Mucosa of descending colon (tissue), 3 donors: Measurements from ENCODE around the gene PRKACG. TPM values are rescaled to one million over a fixed set of nuclear protein-coding genes. Genes with fewer than 3 reads are reported as not detected.

Source experiments
- ATAC-seq: fragments of 200-7000 bp; cut with Tn5 transposase; one replicate; pipeline ENCODE4 v1.9.1; 2020; ENCODE audit warnings: mild to moderate bottlenecking, moderate library complexity
- DNase-seq, 3 donors: peaks; one replicate each; pipeline ENCODE4 v3.0.0-alpha.2; 2020
- H3K36me3 ChIP-seq: fragments of 200-600 bp; one replicate; pipeline ENCODE4 v1.8.0; 2021; ENCODE audit warnings: low read depth, mild to moderate bottlenecking
- H3K4me1 ChIP-seq: fragments of 200-600 bp; one replicate; pipeline ENCODE4 v1.8.0; 2021; ENCODE audit warnings: low read depth, mild to moderate bottlenecking
- H3K4me3 ChIP-seq: fragments of 200-600 bp; one replicate; pipeline ENCODE4 v1.8.0; 2021; ENCODE audit warnings: mild to moderate bottlenecking
- H3K9me3 ChIP-seq: fragments of 200-600 bp; one replicate; pipeline ENCODE4 v1.8.0; 2021; ENCODE audit warnings: mild to moderate bottlenecking
- CTCF ChIP-seq: fragments of 200-600 bp; IDR thresholded peaks from one replicate; pipeline ENCODE4 v1.8.0; 2022; ENCODE audit warnings: antibody characterized with exemption, mild to moderate bottlenecking
- intact Hi-C, 2 donors: fragments of 100-400 bp; cut with DNase I in 1 of 2; cut with micrococcal nuclease in 1 of 2; formaldehyde crosslinking; loops; one replicate each; pipeline versions ENCODE4 v1.11.0 to v1.11.1; 2022; cut with DNase I, micrococcal nuclease
- long read RNA-seq, 2 donors: library from polyadenylated mRNA; unstranded; transcript quantifications; one replicate each; pipeline ENCODE4 v2.0.0, GENCODE V29; 2019 to 2021
- total RNA-seq, 3 donors: library from RNA; stranded (reverse); fragmentation: NEBNext Ultra II Directional in 2 of 3; extraction: Animal tissue kit (Norgen Biotek cat#: 25700) in 2 of 3; gene quantifications; one replicate each; pipeline versions ENCODE4 v1.2.1 to v1.2.4, GENCODE V29; 2021 to 2023
- donor health status: DM: no; HTN: no; CAD: no; lungs with moderate emphysema.
- donor health status: DM: no; HTN: no; CAD: no.
- donor health status: DM: no; HTN: yes; CAD: no.

PRKACG gene
- not detected for total RNA-seq
- long read RNA-seq, donor 1, result 0 reads
- long read RNA-seq, donor 2, result 0 reads

GRCh38 chr9:69014013-69014412 is at the start of gene PRKACG:
Gene PRKACG, minus strand, starts transcription at chr9:69014113. Its CDS starts 21 bp downstream, at chr9:69014092.
- Histone ChIP-seq H3K4me1 (no peaks in the 10 kb centered on the region), H3K36me3 (no peaks in the 10 kb centered on the region), H3K4me3 (no peak within 1 kb of the TSS), H3K9me3 (no peaks in the 10 kb centered on the region)
- DNase-seq (no peak), ATAC-seq (no peak)
- intact Hi-C loops, result no loop called here
- no peak for TF ChIP-seq CTCF

- intact Hi-C loops, result no loop called here
Observed at GRCh38 chr9:69062195-69062594, 48.3 kb upstream of the PRKACG start.

GRCh38 chr9:69060766-69061165 is 46.9 kb upstream of the PRKACG start:
- intact Hi-C loops, result no loop called here
- ATAC-seq, result no peak
- no peak for DNase-seq
- no peak overlapping the region for H3K4me3 ChIP-seq
- H3K36me3 ChIP-seq, result no peaks in the 10 kb centered on the region
- TF ChIP-seq CTCF, result no peak
- H3K9me3 ChIP-seq, result no peaks in the 10 kb centered on the region
- H3K4me1 ChIP-seq, result no peaks in the 10 kb centered on the region

More at GRCh38 chr9:69062195-69062594, 48.3 kb upstream of the PRKACG start:
- no peak for DNase-seq
- no peaks in the 10 kb centered on the region for H3K9me3 ChIP-seq
- no peak for ATAC-seq
- no peak for TF ChIP-seq CTCF
- H3K36me3 ChIP-seq, result no peaks in the 10 kb centered on the region
- no peak overlapping the region for H3K4me3 ChIP-seq
- H3K4me1 ChIP-seq, result no peaks in the 10 kb centered on the region

GRCh38 chr9:69058101-69058500 is 44.2 kb upstream of the PRKACG start:
- Histone ChIP-seq H3K36me3 (no peaks in the 10 kb centered on the region), H3K9me3 (no peaks in the 10 kb centered on the region), H3K4me1 (no peaks in the 10 kb centered on the region), H3K4me3 (no peak overlapping the region)
- intact Hi-C loops, result loop anchor here in 1 of 2 donors (5.0 kb wide), 2 partner anchors 49 to 134 kb away; no protein-coding TSS in a partner anchor
- DNase-seq (no peak), ATAC-seq (no peak)
- no peak for TF ChIP-seq CTCF

GRCh38 chr9:69056191-69056815 is 42.4 kb upstream of the PRKACG start:
- DNase-seq (no peak), ATAC-seq (no peak)

More at GRCh38 chr9:69056191-69056815, 42.4 kb upstream of the PRKACG start:
- intact Hi-C loops, result loop anchor here in 1 of 2 donors (5.0 kb wide), 2 partner anchors 51 to 136 kb away; no protein-coding TSS in a partner anchor
- Histone ChIP-seq H3K4me3 (no peak overlapping the region), H3K36me3 (no peaks in the 10 kb centered on the region), H3K9me3 (no peaks in the 10 kb centered on the region), H3K4me1 (no peaks in the 10 kb centered on the region)
- TF ChIP-seq CTCF, result no peak
